CD4-positive, alpha-beta T cell treated with Interferon gamma for 1 hour (primary cell): Measurements from ENCODE around the gene KEAP1.

Source experiments
- DNase-seq: peaks from one replicate; pipeline ENCODE4 v3.0.0-alpha.2; 2020

KEAP1 gene

GRCh38 chr19:10439588-10439987, 63.6 kb downstream of the KEAP1 start:
- DNase-seq, result no peak
